BLaER1 treated with 17β-estradiol and CSF1 and Interleukin-3, amounts not matched to agents 10 nM and 100 nM (cell line): ENCODE measurements around the gene SLCO3A1.

Experiments
- H3K27ac ChIP-seq, 11 experiments: shearing (Covaris generic); formaldehyde crosslinking; 2 replicates each; pipeline ENCODE4 v1.8.1; 2022
- H3K27me3 ChIP-seq, 11 experiments: shearing (Covaris generic); formaldehyde crosslinking; 2 replicates each; pipeline ENCODE4 v1.8.1; 2022
- H3K36me3 ChIP-seq, 11 experiments: shearing (Covaris generic); formaldehyde crosslinking; 2 replicates each; pipeline ENCODE4 v1.8.1; 2022
- H3K4me1 ChIP-seq, 10 experiments: shearing (Covaris generic); formaldehyde crosslinking; 2 replicates each; pipeline ENCODE4 v1.8.1; 2022
- H3K4me2 ChIP-seq, 11 experiments: shearing (Covaris generic); formaldehyde crosslinking; 2 replicates each; pipeline ENCODE4 v1.8.1; 2022
- H3K4me3 ChIP-seq, 10 experiments: shearing (Covaris generic); formaldehyde crosslinking; 2 replicates each; pipeline ENCODE4 v1.8.1; 2022
- H3K9ac ChIP-seq, 11 experiments: shearing (Covaris generic); formaldehyde crosslinking; 2 replicates each; pipeline ENCODE4 v1.8.1; 2022
- H3K9me3 ChIP-seq, 11 experiments: shearing (Covaris generic); formaldehyde crosslinking; replicated peaks in 1 of 11; 2 replicates each; pipeline ENCODE4 v1.8.1; 2022
- H4K20me1 ChIP-seq, 11 experiments: shearing (Covaris generic); formaldehyde crosslinking; 2 replicates each; pipeline ENCODE4 v1.8.1; 2022
- Cebpa-rat ChIP-seq, 11 experiments: shearing (Covaris generic); IDR thresholded peaks; 2 replicates each; pipeline ENCODE4 v1.8.1; 2022

Gene SLCO3A1

GRCh38 chr15:92009162-92009561 is 155.7 kb downstream of the SLCO3A1 start:
- Histone ChIP-seq H3K36me3 (no peaks in the 10 kb centered on the region), H3K27ac (no peak overlapping the region), H3K4me1 (peaks cover 11 to 21% (median 14%) of the 10 kb centered on the region in 10 experiments), H3K9ac (no peak overlapping the region), H4K20me1 (peaks cover 0 to 22% (median 3%) of the 10 kb centered on the region in 11 experiments; a peak in 6 of 22 replicates), H3K4me2 (no peak overlapping the region), H3K4me3 (no peak overlapping the region), H3K27me3 (no peaks in the 10 kb centered on the region), H3K9me3 (no peaks in the 10 kb centered on the region)
- TF ChIP-seq Cebpa-rat (IDR thresholded peaks at IDR 0.05), result no peak

- H3K36me3 ChIP-seq, result no peaks in the 10 kb centered on the region
- H4K20me1 ChIP-seq, result peaks cover 0 to 12% (median 0%) of the 10 kb centered on the region in 11 experiments; a peak in 5 of 22 replicates
- H3K4me2 ChIP-seq, result peak overlapping the region; percentile 20 to 59 (median 54)
- no peaks in the 10 kb centered on the region; a peak in 1 of 22 replicates for H3K9me3 ChIP-seq
- H3K9ac ChIP-seq, result no peak overlapping the region
- TF ChIP-seq Cebpa-rat (IDR thresholded peaks at IDR 0.05), result no peak
- no peak overlapping the region for H3K27ac ChIP-seq
- no peak overlapping the region for H3K4me3 ChIP-seq
- H3K4me1 ChIP-seq, result peaks cover 11 to 30% (median 16%) of the 10 kb centered on the region in 10 experiments
- H3K27me3 ChIP-seq, result no peaks in the 10 kb centered on the region
These were observed 158.3 kb downstream of the SLCO3A1 start for GRCh38 chr15:92011611-92012367.

GRCh38 chr15:92012368-92012629 is 158.8 kb downstream of the SLCO3A1 start:
- H4K20me1 ChIP-seq, result peaks cover 0 to 12% (median 0%) of the 10 kb centered on the region in 11 experiments; a peak in 5 of 22 replicates
- peak overlapping the region; percentile 20 to 59 (median 54) for H3K4me2 ChIP-seq
- H3K9ac ChIP-seq, result no peak overlapping the region
- no peaks in the 10 kb centered on the region; a peak in 1 of 22 replicates for H3K9me3 ChIP-seq
- no peaks in the 10 kb centered on the region for H3K36me3 ChIP-seq
- H3K4me3 ChIP-seq, result no peak overlapping the region
- H3K27ac ChIP-seq, result no peak overlapping the region
- H3K27me3 ChIP-seq, result no peaks in the 10 kb centered on the region
- TF ChIP-seq Cebpa-rat (IDR thresholded peaks at IDR 0.05), result no peak
- H3K4me1 ChIP-seq, result peaks cover 11 to 30% (median 16%) of the 10 kb centered on the region in 10 experiments

- Histone ChIP-seq H3K4me3 (no peak overlapping the region), H3K4me2 (peak overlapping the region in 7 of 11 experiments; percentile 28 to 58 (median 54); a peak in 7 of 22 replicates), H3K9me3 (no peaks in the 10 kb centered on the region; a peak in 1 of 22 replicates), H4K20me1 (peaks cover 0 to 12% (median 0%) of the 10 kb centered on the region in 11 experiments; a peak in 5 of 22 replicates), H3K27me3 (no peaks in the 10 kb centered on the region), H3K27ac (no peak overlapping the region), H3K9ac (no peak overlapping the region), H3K4me1 (peaks cover 11 to 30% (median 16%) of the 10 kb centered on the region in 10 experiments), H3K36me3 (no peaks in the 10 kb centered on the region)
- TF ChIP-seq Cebpa-rat (IDR thresholded peaks at IDR 0.05), result no peak
These were observed 159.4 kb downstream of the SLCO3A1 start for GRCh38 chr15:92012881-92013280.

- no peaks in the 10 kb centered on the region; a peak in 1 of 22 replicates for H3K9me3 ChIP-seq
- H3K36me3 ChIP-seq, result no peaks in the 10 kb centered on the region
- H3K4me1 ChIP-seq, result peaks cover 11 to 30% (median 16%) of the 10 kb centered on the region in 10 experiments
- no peak for TF ChIP-seq Cebpa-rat (IDR thresholded peaks at IDR 0.05)
- H4K20me1 ChIP-seq, result peaks cover 0 to 20% (median 0%) of the 10 kb centered on the region in 11 experiments; a peak in 5 of 22 replicates
- H3K27ac ChIP-seq, result peak overlapping the region in 1 of 11 experiments; percentile 19; a peak in 1 of 22 replicates
- H3K9ac ChIP-seq, result no peak overlapping the region
- H3K4me3 ChIP-seq, result no peak overlapping the region
- H3K27me3 ChIP-seq, result no peaks in the 10 kb centered on the region
- peak overlapping the region in 5 of 11 experiments; percentile 22 to 74 (median 69); a peak in 9 of 22 replicates for H3K4me2 ChIP-seq
These were observed 160.9 kb downstream of the SLCO3A1 start for GRCh38 chr15:92014281-92015030.

GRCh38 chr15:92017882-92018534 is 164.5 kb downstream of the SLCO3A1 start:
- Histone ChIP-seq H3K9ac (no peak overlapping the region), H3K4me2 (no peak overlapping the region), H3K36me3 (no peaks in the 10 kb centered on the region), H3K27ac (no peak overlapping the region), H3K9me3 (no peaks in the 10 kb centered on the region; a peak in 1 of 22 replicates), H3K27me3 (no peaks in the 10 kb centered on the region), H4K20me1 (peaks cover 0 to 21% (median 0%) of the 10 kb centered on the region in 11 experiments; a peak in 5 of 22 replicates), H3K4me1 (peaks cover 5 to 28% (median 10%) of the 10 kb centered on the region in 10 experiments; a peak in 19 of 20 replicates), H3K4me3 (no peak overlapping the region)
- TF ChIP-seq Cebpa-rat (IDR thresholded peaks at IDR 0.05), result no peak

- H3K4me3 ChIP-seq, result no peak overlapping the region
- H3K9ac ChIP-seq, result no peak overlapping the region
- no peaks in the 10 kb centered on the region for H3K27me3 ChIP-seq
- H4K20me1 ChIP-seq, result peaks cover 0 to 21% (median 0%) of the 10 kb centered on the region in 11 experiments; a peak in 5 of 22 replicates
- H3K9me3 ChIP-seq, result no peaks in the 10 kb centered on the region; a peak in 1 of 22 replicates
- no peak for TF ChIP-seq Cebpa-rat (IDR thresholded peaks at IDR 0.05)
- peaks cover 5 to 27% (median 10%) of the 10 kb centered on the region in 10 experiments; a peak in 19 of 20 replicates for H3K4me1 ChIP-seq
- H3K36me3 ChIP-seq, result no peaks in the 10 kb centered on the region
- H3K4me2 ChIP-seq, result no peak overlapping the region
- no peak overlapping the region for H3K27ac ChIP-seq
These were observed 165.2 kb downstream of the SLCO3A1 start for GRCh38 chr15:92018535-92019239.

- Histone ChIP-seq H4K20me1 (peaks cover 0 to 21% (median 0%) of the 10 kb centered on the region in 11 experiments; a peak in 4 of 22 replicates), H3K4me2 (no peak overlapping the region), H3K9ac (no peak overlapping the region), H3K9me3 (no peaks in the 10 kb centered on the region; a peak in 1 of 22 replicates), H3K27ac (no peak overlapping the region), H3K36me3 (no peaks in the 10 kb centered on the region), H3K4me3 (no peak overlapping the region), H3K4me1 (peaks cover 4 to 17% (median 7%) of the 10 kb centered on the region in 10 experiments; a peak in 18 of 20 replicates), H3K27me3 (no peaks in the 10 kb centered on the region)
- TF ChIP-seq Cebpa-rat (IDR thresholded peaks at IDR 0.05), result no peak
These were observed 166.2 kb downstream of the SLCO3A1 start for GRCh38 chr15:92019706-92020105.
